NCI-H82 treated with DMSO at 0.1 percent for 48 hours (cell line): ENCODE results near the gene TRIM36.

Experiments used
- DNase-seq: peaks from one replicate; lab custom pipeline; 2025; ENCODE audit not compliant: unreplicated experiment; lab: John Stamatoyannopoulos, UW

Gene TRIM36, protein sequence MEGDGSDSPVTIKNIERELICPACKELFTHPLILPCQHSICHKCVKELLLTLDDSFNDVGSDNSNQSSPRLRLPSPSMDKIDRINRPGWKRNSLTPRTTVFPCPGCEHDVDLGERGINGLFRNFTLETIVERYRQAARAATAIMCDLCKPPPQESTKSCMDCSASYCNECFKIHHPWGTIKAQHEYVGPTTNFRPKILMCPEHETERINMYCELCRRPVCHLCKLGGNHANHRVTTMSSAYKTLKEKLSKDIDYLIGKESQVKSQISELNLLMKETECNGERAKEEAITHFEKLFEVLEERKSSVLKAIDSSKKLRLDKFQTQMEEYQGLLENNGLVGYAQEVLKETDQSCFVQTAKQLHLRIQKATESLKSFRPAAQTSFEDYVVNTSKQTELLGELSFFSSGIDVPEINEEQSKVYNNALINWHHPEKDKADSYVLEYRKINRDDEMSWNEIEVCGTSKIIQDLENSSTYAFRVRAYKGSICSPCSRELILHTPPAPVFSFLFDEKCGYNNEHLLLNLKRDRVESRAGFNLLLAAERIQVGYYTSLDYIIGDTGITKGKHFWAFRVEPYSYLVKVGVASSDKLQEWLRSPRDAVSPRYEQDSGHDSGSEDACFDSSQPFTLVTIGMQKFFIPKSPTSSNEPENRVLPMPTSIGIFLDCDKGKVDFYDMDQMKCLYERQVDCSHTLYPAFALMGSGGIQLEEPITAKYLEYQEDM

DNA sequence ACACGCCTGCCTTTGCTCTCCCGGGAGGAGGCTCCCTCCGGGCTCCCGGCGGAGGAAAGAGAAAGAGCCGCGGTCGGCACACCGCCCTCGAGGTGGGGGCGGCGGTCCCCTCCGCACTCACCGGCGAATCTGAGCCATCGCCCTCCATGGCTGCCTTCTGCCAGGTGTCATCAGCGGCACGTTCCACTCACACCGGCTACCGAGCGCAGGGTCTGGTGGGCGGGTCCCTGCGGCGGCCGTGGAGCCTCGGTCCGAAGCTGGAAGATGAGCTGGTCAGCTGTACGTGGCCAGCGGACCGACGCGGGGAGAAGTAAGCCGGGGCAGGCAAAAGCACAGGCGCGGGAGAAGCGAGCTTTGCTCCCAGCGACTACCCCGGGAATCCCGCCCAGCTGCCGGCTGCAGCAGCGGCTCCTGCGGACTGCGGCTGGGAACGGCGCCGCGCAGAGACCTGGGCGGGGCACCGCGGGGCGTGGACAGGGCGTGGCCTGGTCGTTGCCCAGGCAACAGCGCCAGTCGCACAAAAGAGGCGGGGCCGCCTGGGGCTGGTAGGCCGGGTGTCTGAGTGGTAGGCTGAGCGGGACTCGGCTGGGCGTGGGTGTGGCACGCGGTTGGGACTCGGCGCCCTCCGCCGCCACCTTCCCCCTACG lies at the start of gene TRIM36:
TSS of gene TRIM36 (minus strand) at position 422 of the 647 bp plus-strand sequence. CDS start at position 148, 274 bp downstream.
- DNase-seq = peak; percentile 82

DNA sequence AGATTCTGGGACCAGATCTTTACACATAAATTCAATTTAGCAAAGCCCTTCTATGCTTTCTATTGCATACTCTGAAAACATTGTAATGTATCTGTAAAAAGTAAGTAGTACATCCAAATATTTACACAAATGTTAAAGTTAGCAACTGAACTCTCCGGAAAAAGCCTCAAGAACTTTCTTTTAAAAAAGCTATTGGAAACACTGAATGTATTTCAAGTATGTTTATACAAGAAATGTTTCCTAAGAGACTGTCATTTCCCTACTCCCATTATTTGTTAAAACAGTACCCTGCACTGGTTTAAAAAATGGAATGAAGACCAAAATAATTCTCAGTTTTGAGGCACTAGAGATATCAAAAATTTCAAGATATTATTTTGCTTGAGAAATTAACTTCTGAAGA lies 44.8 kb upstream of the TRIM36 start:
- DNase-seq = no peak

DNA sequence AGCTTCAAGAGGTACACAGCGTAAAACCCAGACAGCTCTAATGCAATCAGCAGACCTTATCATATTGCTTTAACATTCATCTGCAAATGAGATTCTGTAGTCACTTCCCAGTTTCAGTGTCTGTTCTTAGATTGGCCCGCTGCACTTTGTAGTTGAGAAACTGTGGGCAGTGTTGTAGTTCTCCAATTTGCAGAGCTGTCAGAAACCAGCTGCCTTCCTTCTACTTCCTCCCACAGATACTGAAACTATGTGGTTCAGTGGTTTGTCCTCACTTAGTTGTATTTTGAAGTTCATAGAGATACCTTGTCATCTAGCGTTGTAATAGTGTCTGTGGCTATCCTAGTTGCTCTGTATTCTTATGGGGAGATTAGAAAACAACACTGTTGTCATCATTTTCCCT lies 39.6 kb upstream of the TRIM36 start:
- no peak for DNase-seq

DNA sequence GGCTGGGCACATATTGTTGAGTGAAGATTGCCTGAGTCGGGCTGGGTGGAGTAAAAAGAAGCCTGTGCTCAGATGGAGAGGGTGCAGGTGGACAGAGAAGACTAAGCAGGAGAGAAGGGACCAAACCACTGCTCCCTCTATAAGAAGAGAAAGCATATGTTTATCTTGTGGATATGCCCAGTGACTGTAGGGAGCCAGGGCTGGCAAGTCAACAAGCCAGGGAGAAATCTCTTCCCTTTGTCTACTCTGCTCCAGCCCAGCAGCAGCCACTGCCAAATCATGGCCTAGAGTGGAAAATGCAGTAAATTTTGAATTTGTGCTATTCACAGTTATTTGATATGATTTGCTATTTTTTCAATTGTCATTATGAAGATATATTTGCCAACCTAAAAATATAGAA lies 33.2 kb upstream of the TRIM36 start:
- DNase-seq = no peak

DNA sequence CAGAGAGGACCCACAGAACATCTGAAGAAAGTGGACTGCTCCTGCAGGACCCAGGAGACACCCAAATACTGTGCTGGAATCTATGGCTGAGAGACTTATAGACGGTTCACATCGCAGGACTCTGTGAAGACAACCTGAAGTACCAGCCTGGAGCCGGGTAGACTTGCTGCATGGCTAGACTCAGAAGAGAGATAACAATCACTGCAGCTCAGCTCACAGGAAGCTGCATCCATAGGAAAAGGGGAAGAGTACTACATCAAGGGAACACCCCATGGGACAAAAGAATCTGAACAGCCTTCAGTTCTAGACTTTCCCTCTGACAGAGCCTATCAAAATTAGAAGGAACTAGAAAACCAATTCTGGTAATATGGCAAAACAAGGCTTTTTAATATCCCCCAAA lies 26.5 kb upstream of the TRIM36 start:
- DNase-seq = no peak

DNA sequence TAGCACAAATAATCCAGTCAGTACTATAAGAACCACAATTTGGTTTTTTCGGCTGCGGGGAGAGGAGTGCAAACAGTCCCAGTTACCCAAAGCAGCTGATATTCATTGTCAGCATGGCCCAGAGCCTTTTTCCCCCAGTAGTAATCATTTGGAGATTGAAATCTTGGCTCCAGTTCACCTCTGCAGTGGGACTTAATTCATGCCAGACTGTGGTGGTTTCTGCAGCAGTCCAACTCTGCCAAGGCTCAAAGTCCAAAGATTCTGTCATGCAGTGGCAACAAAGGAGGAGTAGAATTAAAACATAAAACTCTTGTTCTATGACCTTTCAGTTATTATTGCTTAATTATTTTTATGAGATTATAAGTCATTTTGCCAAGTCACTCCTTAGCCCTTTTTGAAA lies 25.0 kb upstream of the TRIM36 start:
- DNase-seq = no peak

DNA sequence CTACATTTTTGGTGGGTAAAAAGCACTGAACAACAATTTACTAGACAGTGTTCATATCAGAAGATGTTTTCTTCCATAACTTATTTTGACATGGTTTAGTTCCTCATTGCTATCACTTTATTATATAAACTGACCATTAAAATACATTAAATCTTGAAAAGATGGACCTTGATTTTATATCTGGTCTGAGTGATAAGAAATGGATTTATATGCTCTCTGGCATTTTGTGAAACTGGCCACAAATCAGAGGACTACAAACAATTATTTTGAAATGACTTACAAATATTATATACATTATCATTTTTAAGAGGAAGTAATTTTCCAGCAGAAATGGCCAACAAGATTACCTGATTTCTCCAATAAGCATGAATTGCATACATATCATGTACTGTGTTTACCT lies 23.6 kb upstream of the TRIM36 start:
- no peak for DNase-seq

DNA sequence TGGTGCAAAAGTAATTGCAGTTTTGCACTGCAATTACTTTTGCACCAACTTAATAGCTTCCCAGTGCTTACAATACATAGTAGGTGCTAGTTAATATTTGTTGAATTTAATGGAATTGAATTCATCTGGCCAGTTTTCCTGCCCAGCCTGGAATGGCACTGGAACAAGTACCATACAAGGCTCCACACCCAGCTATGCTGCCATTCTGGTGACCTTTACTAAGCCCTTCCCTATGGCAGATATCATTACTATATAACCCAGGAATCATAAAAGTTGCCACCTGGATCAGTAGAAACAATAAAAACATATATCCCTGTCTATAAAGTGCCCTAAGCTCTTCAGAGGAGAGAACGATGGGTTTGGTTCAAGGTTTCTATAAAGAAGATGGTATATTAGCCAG lies 22.4 kb upstream of the TRIM36 start:
- no peak for DNase-seq

DNA sequence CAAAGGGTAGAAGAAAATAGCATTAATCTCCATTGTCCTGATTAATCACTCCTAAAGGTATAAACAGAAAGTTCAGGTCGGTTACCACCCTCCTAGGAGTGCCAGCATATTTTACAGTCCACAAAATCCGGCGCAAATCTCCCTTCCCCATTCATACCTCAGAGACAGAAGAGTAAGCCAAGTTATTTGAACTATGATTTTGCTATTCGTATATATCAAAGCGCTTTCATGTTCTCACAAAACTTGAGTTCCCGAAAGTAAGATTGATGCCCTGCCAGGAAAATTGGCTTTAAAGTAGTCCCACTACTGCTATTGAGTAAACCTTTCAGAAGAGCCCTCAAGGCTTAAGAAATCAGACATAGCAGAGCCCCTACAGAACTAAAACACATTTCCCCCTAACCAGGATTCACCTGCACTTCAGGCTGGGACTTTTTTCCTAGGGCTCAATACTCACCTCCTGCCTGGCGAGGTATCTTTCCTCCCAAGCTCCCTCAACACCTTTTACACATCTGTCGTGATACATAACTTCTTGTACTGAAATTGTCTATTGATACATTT lies 21.8 kb upstream of the TRIM36 start:
- DNase-seq = no peak

DNA sequence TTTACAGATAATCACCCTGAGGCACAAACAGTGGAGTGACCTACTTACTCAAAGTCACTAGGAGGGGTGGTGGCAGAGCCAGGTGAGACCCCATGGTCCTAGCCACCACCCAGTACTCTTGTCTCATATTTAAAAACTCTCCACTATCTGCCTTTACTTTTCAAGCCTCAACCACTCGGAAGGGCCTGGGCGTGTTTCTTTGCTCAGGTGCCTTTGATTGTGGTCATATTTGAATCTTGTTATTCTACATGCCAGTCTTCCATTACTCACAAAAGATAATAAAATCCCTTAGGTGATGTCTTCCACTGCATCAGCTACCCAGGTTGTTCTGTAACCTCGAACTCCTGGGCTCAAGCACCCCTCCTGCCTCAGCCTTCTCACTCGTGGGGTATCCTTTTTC lies 20.7 kb upstream of the TRIM36 start:
- no peak for DNase-seq

DNA sequence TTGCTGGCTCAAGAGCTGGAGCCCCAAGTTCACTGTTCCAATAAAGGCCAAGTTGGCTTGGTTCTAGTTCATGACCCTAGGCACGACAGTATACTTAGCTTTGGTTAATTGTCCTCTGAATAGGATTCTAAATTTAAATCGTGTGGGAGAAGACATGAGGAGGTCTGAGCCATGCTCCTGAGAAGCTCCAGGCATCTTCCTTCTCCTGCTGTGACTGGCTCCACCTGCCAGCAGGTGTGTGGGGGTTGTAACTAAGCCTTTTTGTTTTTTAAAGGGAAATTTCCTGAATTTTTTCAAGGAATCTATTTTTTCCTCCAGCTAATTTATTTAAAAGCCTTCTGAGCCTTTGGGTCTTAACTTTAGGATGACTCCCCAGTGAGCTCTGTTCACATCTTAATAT lies 20.2 kb upstream of the TRIM36 start:
- DNase-seq = no peak

DNA sequence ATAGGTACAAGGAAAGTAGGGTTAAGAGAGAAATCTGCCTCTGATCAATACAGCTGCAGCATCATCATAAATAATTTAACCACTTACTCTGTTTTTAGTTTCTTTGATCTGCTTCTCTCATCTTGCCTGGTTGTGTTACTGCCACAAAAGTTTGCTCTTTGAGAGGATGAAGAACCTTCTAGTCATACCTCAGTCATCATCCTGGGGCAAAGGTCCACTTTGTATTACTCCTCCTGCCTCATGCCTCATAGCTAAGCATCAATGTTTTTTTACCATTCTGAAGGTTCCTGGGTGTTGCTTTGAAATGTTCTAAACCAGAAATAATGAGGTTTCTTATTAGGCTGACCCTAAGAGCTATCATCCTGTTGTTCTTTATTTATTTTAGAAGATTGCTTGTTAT lies 17.1 kb upstream of the TRIM36 start:
- DNase-seq = no peak

DNA sequence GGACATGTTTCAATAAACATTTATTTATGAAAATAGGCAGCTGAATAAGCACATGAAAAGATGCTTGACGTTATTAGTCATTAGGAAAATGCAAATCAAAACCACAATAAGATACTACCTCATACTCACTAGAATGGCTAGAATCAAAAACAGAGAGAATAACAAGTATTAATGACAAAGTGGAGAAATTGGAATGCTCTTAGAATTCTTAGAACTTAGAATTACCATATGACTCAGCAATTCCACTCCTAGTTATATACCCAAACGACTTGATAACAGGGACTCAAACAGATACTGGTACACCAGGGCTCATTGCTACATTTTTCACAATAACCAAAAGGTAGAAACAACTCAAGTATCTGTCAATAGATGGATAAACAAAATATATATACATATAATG lies 15.1 kb upstream of the TRIM36 start:
- no peak for DNase-seq

DNA sequence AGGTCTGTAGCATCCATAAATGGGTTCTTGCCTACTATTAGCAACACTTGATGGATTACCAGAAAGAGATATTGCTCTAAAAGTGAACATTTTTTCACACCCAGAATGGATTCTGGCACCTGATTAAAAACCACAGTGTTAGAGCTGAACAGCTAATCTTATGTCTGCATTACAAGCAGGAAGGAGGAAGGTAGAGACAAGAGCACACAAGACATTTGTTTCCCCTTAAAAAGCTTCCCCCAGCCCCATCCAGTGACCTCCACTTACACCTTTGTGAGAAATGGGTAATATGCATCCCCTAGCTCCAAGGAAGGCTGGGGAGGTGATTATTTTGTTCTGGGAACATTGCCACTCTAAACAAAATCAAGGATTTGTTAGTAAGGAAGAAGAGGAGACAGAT lies 12.0 kb upstream of the TRIM36 start:
- DNase-seq = no peak

DNA sequence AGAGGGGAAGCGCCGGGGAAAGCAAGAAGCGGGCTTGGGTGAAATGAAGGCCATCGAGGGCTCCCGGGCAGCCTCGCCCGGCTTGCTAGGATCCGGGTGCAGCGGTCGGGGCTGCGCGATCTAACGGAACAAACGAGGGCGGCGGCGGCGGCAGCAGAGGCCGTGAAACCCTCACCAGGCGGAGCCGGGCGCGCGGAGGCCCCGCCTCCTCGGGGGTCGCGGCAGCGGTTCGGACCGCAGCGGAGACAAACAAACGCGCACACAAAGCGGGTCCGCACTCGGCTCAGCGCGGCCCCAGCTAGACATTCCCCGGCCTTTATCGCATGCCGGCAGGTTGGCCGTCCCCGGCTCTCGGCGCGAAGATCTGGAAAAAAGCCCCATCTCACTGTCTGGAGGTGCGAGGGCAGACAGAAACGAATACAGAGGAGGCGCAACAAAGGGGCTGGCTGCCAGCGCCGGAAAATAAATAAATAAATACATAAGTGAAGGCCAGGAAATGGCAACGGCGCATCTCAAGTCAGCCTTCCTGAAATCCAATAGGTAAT lies 10.5 kb upstream of the TRIM36 start:
- no peak for DNase-seq

DNA sequence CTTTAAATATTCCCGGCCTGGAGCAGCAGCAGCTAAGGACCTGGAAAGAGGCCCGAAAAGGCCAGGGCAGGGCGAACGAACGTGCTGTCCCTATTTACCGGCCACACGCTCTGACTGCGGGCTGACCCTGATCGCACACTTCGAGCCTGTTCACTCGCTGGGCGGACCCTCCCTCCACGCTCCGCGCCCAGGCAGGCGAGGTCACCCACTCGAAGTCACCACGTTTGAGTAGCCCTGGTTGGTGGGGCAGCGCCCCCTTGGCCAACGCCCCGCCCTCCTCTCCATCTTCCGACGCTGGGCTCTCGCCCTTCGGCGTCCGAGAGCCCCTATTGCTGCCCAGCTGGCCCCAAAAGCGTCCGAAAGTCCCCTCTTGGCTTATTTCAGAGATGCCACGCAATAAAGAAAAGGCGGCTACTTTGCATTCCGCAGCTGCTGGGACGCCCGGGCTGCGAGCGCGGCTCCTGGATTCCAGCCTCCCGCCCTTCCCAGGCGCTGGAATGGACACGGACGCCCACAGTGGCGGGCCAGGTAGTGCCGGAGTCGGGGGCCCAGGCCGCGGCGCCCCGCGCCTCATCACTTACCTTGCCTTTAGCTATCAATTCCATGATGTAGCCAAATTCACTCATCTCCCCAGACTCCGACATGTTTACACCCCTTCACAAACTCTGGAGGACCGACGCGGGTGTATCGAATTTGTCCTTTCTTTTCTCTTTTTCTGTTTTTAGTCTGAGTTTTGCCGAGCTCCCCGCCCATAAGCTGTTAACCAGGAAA lies 9.9 kb upstream of the TRIM36 start:
- no peak for DNase-seq

DNA sequence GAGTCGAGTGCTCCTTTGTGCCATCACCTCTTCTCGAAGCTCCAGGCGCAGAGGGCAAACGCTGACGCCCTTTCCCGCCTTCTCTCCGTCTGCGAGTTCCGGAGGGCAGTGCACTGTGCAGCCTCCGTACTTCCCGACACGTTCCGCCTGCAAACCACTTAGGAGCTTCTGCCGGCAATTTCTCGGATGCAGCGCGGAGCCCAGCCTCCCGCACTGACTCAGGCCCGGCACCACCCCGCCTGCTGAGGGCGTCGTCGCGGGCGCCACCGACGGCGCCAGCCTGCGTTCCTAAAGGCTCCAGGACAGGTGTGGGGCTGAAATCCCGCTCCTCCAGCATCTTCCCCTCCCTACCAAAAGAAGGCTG lies 9.3 kb upstream of the TRIM36 start:
- no peak for DNase-seq

DNA sequence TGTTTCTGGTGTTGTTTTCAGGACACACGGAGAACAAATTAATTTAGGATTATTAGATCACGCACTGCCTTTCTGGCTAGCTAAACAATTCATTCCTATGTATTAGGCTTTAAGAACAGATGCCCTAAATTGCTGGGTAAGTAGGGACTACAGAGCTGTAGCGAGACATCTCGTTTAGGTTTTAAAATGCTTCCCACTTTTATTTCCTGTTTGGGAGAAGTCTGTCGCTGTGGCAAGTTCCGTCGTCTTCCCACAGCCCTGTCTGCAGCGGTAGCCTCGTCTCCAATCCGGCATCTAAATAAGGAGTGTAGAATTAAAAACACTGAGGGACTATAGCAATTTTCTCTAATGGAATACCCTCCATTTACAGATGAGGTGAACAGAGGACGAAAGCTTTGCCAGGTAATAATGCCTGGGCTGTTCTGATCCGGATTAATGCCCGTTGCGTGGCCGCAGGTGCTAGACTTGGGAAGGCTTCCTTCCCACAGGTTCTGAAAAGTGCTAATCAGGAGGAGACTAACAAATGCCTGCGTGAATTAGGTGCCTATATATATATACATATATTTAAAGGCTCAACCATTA lies 1.3 kb upstream of the TRIM36 start:
- no peak for DNase-seq

DNA sequence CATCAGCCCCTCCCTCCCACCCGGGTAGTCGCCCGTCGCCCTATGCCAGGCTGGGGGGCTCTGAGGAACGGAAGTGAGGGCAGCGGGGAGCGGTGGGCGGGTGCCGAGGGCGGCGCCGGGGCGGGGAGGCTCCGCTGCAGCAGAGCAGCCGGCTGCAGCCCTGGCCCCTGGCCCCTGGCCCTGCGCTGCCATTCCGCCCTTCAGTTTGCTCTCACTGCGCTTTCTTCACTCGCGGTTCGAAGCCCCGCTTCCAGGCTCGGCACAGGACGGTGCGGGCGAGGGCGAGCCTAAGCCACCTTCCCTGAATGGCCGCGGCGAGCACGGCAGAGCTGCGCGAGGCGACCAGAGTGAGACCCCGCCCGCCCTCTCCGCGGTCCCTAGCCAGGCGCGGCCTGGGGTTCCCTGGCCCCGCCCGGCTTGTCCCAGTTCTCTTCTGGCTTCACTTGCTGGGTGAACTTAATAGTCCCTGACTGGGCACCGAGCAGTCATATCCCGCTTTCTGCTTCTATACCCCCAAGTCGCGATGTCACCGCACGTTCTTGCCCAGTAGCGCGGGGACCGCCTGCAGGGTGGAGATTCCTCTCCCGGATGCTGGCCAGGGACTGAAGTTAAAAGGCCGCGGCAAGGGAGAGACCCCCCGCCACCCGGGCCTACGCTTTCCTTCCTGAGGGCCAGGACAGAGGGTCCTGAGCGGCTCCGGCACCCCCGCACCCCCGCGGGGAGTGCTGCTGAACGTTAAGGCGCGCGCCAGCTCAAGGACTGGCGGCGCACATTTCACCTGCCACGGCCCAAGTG lies 623 bp upstream of the TRIM36 start:
- no peak for DNase-seq
